ENCODE measurements around the gene HBEGF.
"Not testable (repeated sequence)": the region's sequence is repeated elsewhere in the genome, so short reads cannot be mapped to it uniquely, and the experiment has no call there.

Gene HBEGF

GRCh38 chr5:140355546-140355945 is 9.1 kb upstream of the HBEGF start:
- no peak for TF ChIP-seq CTCF (IDR thresholded peaks at IDR 0.05; ENCODE audit: low read depth, low read length)
- DNase-seq (ENCODE audit: extremely low read depth, low read depth): no peak

- no peak for DNase-seq (ENCODE audit: extremely low read depth, low read depth)
- TF ChIP-seq CTCF (IDR thresholded peaks at IDR 0.05; ENCODE audit: low read depth, low read length): peak; percentile 82
Measured at GRCh38 chr5:140351609-140352334, 5.4 kb upstream of the HBEGF start.

- no peak for DNase-seq (ENCODE audit: extremely low read depth, low read depth)
- TF ChIP-seq CTCF (IDR thresholded peaks at IDR 0.05; ENCODE audit: low read depth, low read length): no peak
Measured at GRCh38 chr5:140349244-140349643, 2.8 kb upstream of the HBEGF start.

GRCh38 chr5:140348104-140348503 is 1.7 kb upstream of the HBEGF start:
- no peak for TF ChIP-seq CTCF (IDR thresholded peaks at IDR 0.05; ENCODE audit: low read depth, low read length)
- DNase-seq (ENCODE audit: extremely low read depth, low read depth): no peak

- no peak for TF ChIP-seq CTCF (IDR thresholded peaks at IDR 0.05; ENCODE audit: low read depth, low read length)
- DNase-seq (ENCODE audit: extremely low read depth, low read depth): no peak
Measured at GRCh38 chr5:140347360-140347759, 957 bp upstream of the HBEGF start.

GRCh38 chr5:140345919-140346347 is 470 bp downstream of the HBEGF start:
- DNase-seq (ENCODE audit: extremely low read depth, low read depth): no peak
- TF ChIP-seq CTCF (IDR thresholded peaks at IDR 0.05; ENCODE audit: low read depth, low read length): peak; percentile 55

GRCh38 chr5:140344683-140345423 is 1.6 kb downstream of the HBEGF start:
- TF ChIP-seq CTCF (IDR thresholded peaks at IDR 0.05; ENCODE audit: low read depth, low read length): no peak
- DNase-seq (ENCODE audit: extremely low read depth, low read depth): no peak

GRCh38 chr5:140343849-140344248 is 2.6 kb downstream of the HBEGF start:
- not testable (repeated sequence) for DNase-seq (ENCODE audit: extremely low read depth, low read depth)

Measured in AG09319 (cell line).